ENCODE results near the gene ZNF362.
"Not testable (repeated sequence)": the region's sequence is repeated elsewhere in the genome, so short reads cannot be mapped to it uniquely, and the experiment has no call there.

The ZNF362 gene

GRCh38 chr1:33306653-33307493, 50.6 kb downstream of the ZNF362 start:
- no peaks in the 10 kb centered on the region for H4K20me1 ChIP-seq (ENCODE audit: insufficient read depth, low read length)
- H2AFZ ChIP-seq (ENCODE audit: low read depth, low read length), result no peak overlapping the region
- TF ChIP-seq, protein P1, sequence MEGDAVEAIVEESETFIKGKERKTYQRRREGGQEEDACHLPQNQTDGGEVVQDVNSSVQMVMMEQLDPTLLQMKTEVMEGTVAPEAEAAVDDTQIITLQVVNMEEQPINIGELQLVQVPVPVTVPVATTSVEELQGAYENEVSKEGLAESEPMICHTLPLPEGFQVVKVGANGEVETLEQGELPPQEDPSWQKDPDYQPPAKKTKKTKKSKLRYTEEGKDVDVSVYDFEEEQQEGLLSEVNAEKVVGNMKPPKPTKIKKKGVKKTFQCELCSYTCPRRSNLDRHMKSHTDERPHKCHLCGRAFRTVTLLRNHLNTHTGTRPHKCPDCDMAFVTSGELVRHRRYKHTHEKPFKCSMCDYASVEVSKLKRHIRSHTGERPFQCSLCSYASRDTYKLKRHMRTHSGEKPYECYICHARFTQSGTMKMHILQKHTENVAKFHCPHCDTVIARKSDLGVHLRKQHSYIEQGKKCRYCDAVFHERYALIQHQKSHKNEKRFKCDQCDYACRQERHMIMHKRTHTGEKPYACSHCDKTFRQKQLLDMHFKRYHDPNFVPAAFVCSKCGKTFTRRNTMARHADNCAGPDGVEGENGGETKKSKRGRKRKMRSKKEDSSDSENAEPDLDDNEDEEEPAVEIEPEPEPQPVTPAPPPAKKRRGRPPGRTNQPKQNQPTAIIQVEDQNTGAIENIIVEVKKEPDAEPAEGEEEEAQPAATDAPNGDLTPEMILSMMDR (IDR thresholded peaks at IDR 0.05; ENCODE audit: borderline replicate concordance, extremely low read depth, low read length, poor library complexity, severe bottlenecking), result no peak
- no peak for TF ChIP-seq EZH2 (IDR thresholded peaks at IDR 0.05; ENCODE audit: borderline replicate concordance, low read depth, low read length, severe bottlenecking)
- ATAC-seq (ENCODE audit: insufficient read depth, low read depth), result no peak
- H3K4me1 ChIP-seq (ENCODE audit: insufficient read depth, low read length), result no peaks in the 10 kb centered on the region
- H3K79me2 ChIP-seq (ENCODE audit: insufficient read depth, low read length), result no peaks in the 10 kb centered on the region
- no peak for DNase-seq
- no peak overlapping the region for H3K4me2 ChIP-seq (ENCODE audit: insufficient read depth, low read length)
- H3K27me3 ChIP-seq (ENCODE audit: insufficient read depth, low read length, poor library complexity), result no peaks in the 10 kb centered on the region
- H3K27ac ChIP-seq (ENCODE audit: low read length), result no peak overlapping the region
- no peaks in the 10 kb centered on the region for H3K9me3 ChIP-seq (ENCODE audit: insufficient read depth, low read length, severe bottlenecking)
- H3K4me3 ChIP-seq (ENCODE audit: low read depth in 1 of 2, low read length in 2 of 2), result no peak overlapping the region
- no peaks in the 10 kb centered on the region for H3K36me3 ChIP-seq (ENCODE audit: insufficient read depth, low read length)
- no peak overlapping the region for H3K9ac ChIP-seq (ENCODE audit: low read depth, low read length)

DNA sequence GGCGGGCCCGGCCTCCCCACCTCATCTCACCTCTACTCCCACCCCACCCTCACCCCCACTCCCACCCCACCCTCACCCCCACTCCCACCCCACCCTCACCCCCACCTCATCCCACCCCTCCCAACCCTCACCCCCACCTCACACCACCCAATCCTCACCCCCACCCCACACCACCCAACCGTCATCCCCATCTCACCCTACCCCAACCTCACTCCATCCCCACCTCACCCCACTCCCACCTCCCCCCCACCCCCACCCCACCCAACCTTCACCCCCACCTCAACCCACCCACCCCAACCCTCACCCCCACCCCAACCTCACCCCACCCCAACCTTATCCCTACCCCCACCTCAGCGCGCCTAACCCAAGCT, 51.2 kb downstream of the ZNF362 start:
- DNase-seq (no peak), ATAC-seq (ENCODE audit: insufficient read depth, low read depth) (no peak)
- TF ChIP-seq EZH2 (IDR thresholded peaks at IDR 0.05; ENCODE audit: borderline replicate concordance, low read depth, low read length, severe bottlenecking), result no peak
- TF ChIP-seq, protein P1 (IDR thresholded peaks at IDR 0.05; ENCODE audit: borderline replicate concordance, extremely low read depth, low read length, poor library complexity, severe bottlenecking), result no peak
- H2AFZ ChIP-seq (ENCODE audit: low read depth, low read length), result no peak overlapping the region
- no peaks in the 10 kb centered on the region for H3K27me3 ChIP-seq (ENCODE audit: insufficient read depth, low read length, poor library complexity)
- no peak overlapping the region for H3K4me2 ChIP-seq (ENCODE audit: insufficient read depth, low read length)
- no peaks in the 10 kb centered on the region for H4K20me1 ChIP-seq (ENCODE audit: insufficient read depth, low read length)
- no peaks in the 10 kb centered on the region for H3K79me2 ChIP-seq (ENCODE audit: insufficient read depth, low read length)
- H3K9ac ChIP-seq (ENCODE audit: low read depth, low read length), result no peak overlapping the region
- no peak overlapping the region for H3K27ac ChIP-seq (ENCODE audit: low read length)
- H3K4me1 ChIP-seq (ENCODE audit: insufficient read depth, low read length), result no peaks in the 10 kb centered on the region
- no peaks in the 10 kb centered on the region for H3K36me3 ChIP-seq (ENCODE audit: insufficient read depth, low read length)
- H3K9me3 ChIP-seq (ENCODE audit: insufficient read depth, low read length, severe bottlenecking), result no peaks in the 10 kb centered on the region
- H3K4me3 ChIP-seq (ENCODE audit: low read depth in 1 of 2, low read length in 2 of 2), result no peak overlapping the region

- H3K9me3 ChIP-seq (ENCODE audit: insufficient read depth, low read length, severe bottlenecking); H3K9ac ChIP-seq (ENCODE audit: low read depth, low read length); H3K27ac ChIP-seq (ENCODE audit: low read length); H2AFZ ChIP-seq (ENCODE audit: low read depth, low read length); H3K79me2 ChIP-seq (ENCODE audit: insufficient read depth, low read length); H3K36me3 ChIP-seq (ENCODE audit: insufficient read depth, low read length); H3K4me3 ChIP-seq (ENCODE audit: low read depth in 1 of 2, low read length in 2 of 2); ATAC-seq (ENCODE audit: insufficient read depth, low read depth); DNase-seq; H3K4me1 ChIP-seq (ENCODE audit: insufficient read depth, low read length); H3K27me3 ChIP-seq (ENCODE audit: insufficient read depth, low read length, poor library complexity); H3K4me2 ChIP-seq (ENCODE audit: insufficient read depth, low read length); H4K20me1 ChIP-seq (ENCODE audit: insufficient read depth, low read length): not testable (repeated sequence)
Measured at GRCh38 chr1:33309351-33309750, 53.1 kb downstream of the ZNF362 start.

DNA sequence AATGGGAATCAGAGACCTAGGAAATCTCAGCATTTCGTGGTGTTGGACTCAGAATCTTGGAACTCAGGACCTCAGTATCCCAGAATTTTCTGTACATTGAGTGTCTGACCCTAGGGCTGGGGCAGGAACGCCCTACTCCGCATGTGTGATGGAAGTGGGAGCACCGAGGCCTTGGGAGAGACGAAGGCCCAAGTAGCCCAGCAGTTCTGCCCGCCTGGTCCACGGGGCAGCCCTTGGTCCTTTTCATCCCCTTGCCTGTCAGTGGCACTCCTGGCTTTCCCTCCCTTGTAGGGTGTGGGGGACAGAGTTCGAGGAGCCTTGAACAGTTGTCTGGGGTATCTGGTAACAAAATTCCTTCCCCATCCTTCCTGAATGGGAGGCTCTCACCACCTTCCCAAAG, 54.4 kb downstream of the ZNF362 start:
- no peak overlapping the region for H3K4me2 ChIP-seq (ENCODE audit: insufficient read depth, low read length)
- DNase-seq (no peak), ATAC-seq (ENCODE audit: insufficient read depth, low read depth) (no peak)
- no peaks in the 10 kb centered on the region for H3K36me3 ChIP-seq (ENCODE audit: insufficient read depth, low read length)
- H3K9ac ChIP-seq (ENCODE audit: low read depth, low read length), result no peak overlapping the region
- TF ChIP-seq, protein P1 (IDR thresholded peaks at IDR 0.05; ENCODE audit: borderline replicate concordance, extremely low read depth, low read length, poor library complexity, severe bottlenecking), result no peak
- TF ChIP-seq EZH2 (IDR thresholded peaks at IDR 0.05; ENCODE audit: borderline replicate concordance, low read depth, low read length, severe bottlenecking), result no peak
- H3K4me3 ChIP-seq (ENCODE audit: low read depth in 1 of 2, low read length in 2 of 2), result no peak overlapping the region
- no peak overlapping the region for H3K27ac ChIP-seq (ENCODE audit: low read length)
- H4K20me1 ChIP-seq (ENCODE audit: insufficient read depth, low read length), result no peaks in the 10 kb centered on the region
- H3K27me3 ChIP-seq (ENCODE audit: insufficient read depth, low read length, poor library complexity), result no peaks in the 10 kb centered on the region
- H3K79me2 ChIP-seq (ENCODE audit: insufficient read depth, low read length), result no peaks in the 10 kb centered on the region
- no peaks in the 10 kb centered on the region for H3K9me3 ChIP-seq (ENCODE audit: insufficient read depth, low read length, severe bottlenecking)
- H2AFZ ChIP-seq (ENCODE audit: low read depth, low read length), result no peak overlapping the region
- no peaks in the 10 kb centered on the region for H3K4me1 ChIP-seq (ENCODE audit: insufficient read depth, low read length)

All from DND-41 (cell line).